Thymus (tissue), 11 donors: ENCODE data around the gene ARHGAP24. TPM values are rescaled to one million over a fixed set of nuclear protein-coding genes. Genes with fewer than 3 reads are reported as not detected.

Source experiments
- DNase-seq, 9 donors: peaks; one replicate each; pipeline ENCODE4 v3.0.0-alpha.2; 2013; ENCODE audit warnings: low spot score in 9 of 9, low read depth in 6 of 9, missing footprints in 1 of 9
- H3K27ac ChIP-seq, 2 donors: one replicate each; pipeline ENCODE4 v1.5.1; 2013; ENCODE audit warnings: control low read depth in 1 of 2, low read depth in 1 of 2, low read length in 1 of 2, mild to moderate bottlenecking in 1 of 2, moderate library complexity in 1 of 2
- H3K27me3 ChIP-seq, 2 donors: one replicate each; pipeline ENCODE4 v1.5.1; 2013; ENCODE audit warnings: low read length in 1 of 2; ENCODE audit not compliant: control insufficient read depth in 2 of 2, insufficient read depth in 1 of 2
- H3K36me3 ChIP-seq, 2 donors: one replicate each; pipeline ENCODE4 v1.5.1; 2013; ENCODE audit warnings: low read length in 1 of 2, mild to moderate bottlenecking in 1 of 2, moderate library complexity in 1 of 2; ENCODE audit not compliant: control insufficient read depth in 2 of 2, insufficient read depth in 2 of 2
- H3K4me1 ChIP-seq, 2 donors: one replicate each; pipeline ENCODE4 v1.5.1; 2013; ENCODE audit warnings: low read length in 2 of 2; ENCODE audit not compliant: control insufficient read depth in 2 of 2, insufficient read depth in 2 of 2
- H3K4me3 ChIP-seq, 2 donors: one replicate each; pipeline ENCODE4 v1.5.1; 2013; ENCODE audit warnings: low read length in 2 of 2, control low read depth in 1 of 2, mild to moderate bottlenecking in 1 of 2
- H3K9me3 ChIP-seq, 2 donors: one replicate each; pipeline ENCODE4 v1.5.1; 2013; ENCODE audit warnings: low read length in 1 of 2, mild to moderate bottlenecking in 1 of 2; ENCODE audit not compliant: control insufficient read depth in 2 of 2, insufficient read depth in 1 of 2
- WGBS: extraction: QIAGEN DNeasy Blood & Tissue Kit; methylation state at CpG from one replicate; pipeline ENCODE4 v1.1.7; 2013; 5-methylcytosine and 5-hydroxymethylcytosine counted together
- polyA plus RNA-seq: library from polyadenylated mRNA; stranded (reverse); fragments of 200-250 nt; gene quantifications from one replicate; pipeline ENCODE4 v1.2.3, GENCODE V29; 2013
- total RNA-seq: library from RNA; stranded (reverse); fragments of 120-200 nt; gene quantifications from one replicate; pipeline ENCODE4 v1.2.4, GENCODE V29; 2013
- donor health status: healthy.

The ARHGAP24 gene
- total and polyA plus RNA-seq, 2 donors, result 10.0 to 18.2 TPM

- WGBS, result 85% methylated on average over 3 of the region's 3 CpGs
- Histone ChIP-seq H3K27ac (peak overlapping the region in 1 of 2 donors; percentile 22), H3K27me3 (no peaks in the 10 kb centered on the region), H3K4me3 (no peak overlapping the region), H3K36me3 (no peaks in the 10 kb centered on the region), H3K4me1 (no peaks in the 10 kb centered on the region), H3K9me3 (no peaks in the 10 kb centered on the region)
- DNase-seq, result no peak
These were observed 303.7 kb downstream of the ARHGAP24 start for GRCh38 chr4:85778632-85779131.

- H3K27ac ChIP-seq, result peak overlapping the region in 1 of 2 donors; percentile 7
- H3K27me3 ChIP-seq, result no peaks in the 10 kb centered on the region
- H3K4me1 ChIP-seq, result no peaks in the 10 kb centered on the region
- no peak for DNase-seq
- H3K4me3 ChIP-seq, result no peak overlapping the region
- H3K36me3 ChIP-seq, result no peaks in the 10 kb centered on the region
- no peaks in the 10 kb centered on the region for H3K9me3 ChIP-seq
These were observed 304.2 kb downstream of the ARHGAP24 start for GRCh38 chr4:85779165-85779564.

- no peak for DNase-seq
- no peaks in the 10 kb centered on the region for H3K9me3 ChIP-seq
- H3K4me1 ChIP-seq, result no peaks in the 10 kb centered on the region
These were observed 305.7 kb downstream of the ARHGAP24 start for GRCh38 chr4:85780664-85781063.

GRCh38 chr4:85783483-85783882, 308.5 kb downstream of the ARHGAP24 start:
- no peaks in the 10 kb centered on the region for H3K36me3 ChIP-seq
- H3K9me3 ChIP-seq, result no peaks in the 10 kb centered on the region
- no peak for DNase-seq
- H3K27ac ChIP-seq, result no peak overlapping the region
- no peaks in the 10 kb centered on the region for H3K4me1 ChIP-seq
- no peaks in the 10 kb centered on the region for H3K27me3 ChIP-seq
- no peak overlapping the region for H3K4me3 ChIP-seq
- 97% methylated on average over 2 of the region's 2 CpGs for WGBS

More at GRCh38 chr4:85780664-85781063, 305.7 kb downstream of the ARHGAP24 start:
- Histone ChIP-seq H3K27ac (no peak overlapping the region), H3K36me3 (no peaks in the 10 kb centered on the region), H3K27me3 (no peaks in the 10 kb centered on the region), H3K4me3 (no peak overlapping the region)
- 94% methylated on average over 3 of the region's 3 CpGs for WGBS

- DNase-seq, result no peak
- H3K27ac ChIP-seq, result no peak overlapping the region
- H3K4me1 ChIP-seq, result no peaks in the 10 kb centered on the region
- H3K4me3 ChIP-seq, result no peak overlapping the region
- WGBS, result 93% methylated on average over 1 of the region's 1 CpG
- H3K9me3 ChIP-seq, result no peaks in the 10 kb centered on the region
- no peaks in the 10 kb centered on the region for H3K36me3 ChIP-seq
- no peaks in the 10 kb centered on the region for H3K27me3 ChIP-seq
These were observed 308.9 kb downstream of the ARHGAP24 start for GRCh38 chr4:85783900-85784299.

GRCh38 chr4:85784348-85784747, 309.4 kb downstream of the ARHGAP24 start:
- DNase-seq, result no peak
- no peak overlapping the region for H3K4me3 ChIP-seq
- 94% methylated on average over 3 of the region's 3 CpGs for WGBS
- H3K4me1 ChIP-seq, result no peaks in the 10 kb centered on the region
- no peaks in the 10 kb centered on the region for H3K36me3 ChIP-seq
- H3K27me3 ChIP-seq, result no peaks in the 10 kb centered on the region
- H3K27ac ChIP-seq, result no peak overlapping the region
- H3K9me3 ChIP-seq, result no peaks in the 10 kb centered on the region

- Histone ChIP-seq H3K36me3 (no peaks in the 10 kb centered on the region), H3K4me3 (no peak overlapping the region), H3K9me3 (no peaks in the 10 kb centered on the region), H3K27ac (no peak overlapping the region), H3K27me3 (no peaks in the 10 kb centered on the region), H3K4me1 (no peaks in the 10 kb centered on the region)
- no peak for DNase-seq
- 97% methylated on average over 1 of the region's 1 CpG for WGBS
These were observed 310.0 kb downstream of the ARHGAP24 start for GRCh38 chr4:85784947-85785346.

GRCh38 chr4:85787133-85787532, 312.2 kb downstream of the ARHGAP24 start:
- H3K27me3 ChIP-seq, result no peaks in the 10 kb centered on the region
- 83% methylated on average over 3 of the region's 3 CpGs for WGBS
- no peak for DNase-seq
- no peak overlapping the region for H3K27ac ChIP-seq
- H3K36me3 ChIP-seq, result no peaks in the 10 kb centered on the region
- no peaks in the 10 kb centered on the region for H3K9me3 ChIP-seq
- no peaks in the 10 kb centered on the region for H3K4me1 ChIP-seq
- no peak overlapping the region for H3K4me3 ChIP-seq

- WGBS, result 70% methylated on average over 2 of the region's 2 CpGs
- H3K4me1 ChIP-seq, result no peaks in the 10 kb centered on the region
- H3K36me3 ChIP-seq, result no peaks in the 10 kb centered on the region
- no peak overlapping the region for H3K4me3 ChIP-seq
- no peak overlapping the region for H3K27ac ChIP-seq
- no peaks in the 10 kb centered on the region for H3K27me3 ChIP-seq
- H3K9me3 ChIP-seq, result no peaks in the 10 kb centered on the region
- no peak for DNase-seq
These were observed 313.7 kb downstream of the ARHGAP24 start for GRCh38 chr4:85788604-85789003.

- DNase-seq, result no peak
- no peaks in the 10 kb centered on the region for H3K4me1 ChIP-seq
- WGBS, result 98% methylated on average over 3 of the region's 3 CpGs
- H3K9me3 ChIP-seq, result no peaks in the 10 kb centered on the region
- no peak overlapping the region for H3K4me3 ChIP-seq
- no peak overlapping the region for H3K27ac ChIP-seq
- no peaks in the 10 kb centered on the region for H3K36me3 ChIP-seq
- H3K27me3 ChIP-seq, result no peaks in the 10 kb centered on the region
These were observed 314.3 kb downstream of the ARHGAP24 start for GRCh38 chr4:85789241-85789640.
